Hepatocyte (in vitro differentiated cells): Measurements from ENCODE around the gene NOTUM.

Experiments used
- CTCF ChIP-seq: fragments of 200-600 bp; sonication (generic); IDR thresholded peaks from 2 replicates; pipeline ENCODE4 v1.5.1; 2016; ENCODE audit warnings: antibody characterized with exemption, mild to moderate bottlenecking; ENCODE audit not compliant: poor library complexity
- EZH2 ChIP-seq: fragments of 200-600 bp; sonication (generic); IDR thresholded peaks from 2 replicates; pipeline ENCODE4 v1.6.1; 2016; ENCODE audit warnings: antibody characterized with exemption, mild to moderate bottlenecking, borderline replicate concordance
- EZH2phosphoT487 ChIP-seq: fragments of 200-600 bp; sonication (generic); IDR thresholded peaks from one replicate; pipeline ENCODE4 v1.6.1; 2018; ENCODE audit warnings: antibody characterized with exemption, mild to moderate bottlenecking, low read depth, moderate library complexity; ENCODE audit not compliant: unreplicated experiment, severe bottlenecking

- TF ChIP-seq CTCF (no peak), EZH2 (no peak), EZH2phosphoT487 (no peak)
Measured at GRCh38 chr17:81996232-81996756, 35.3 kb upstream of the NOTUM start.
